Measurements from ENCODE around the gene CD200R1.

- TF ChIP-seq GATA2 (IDR thresholded peaks at IDR 0.05; ENCODE audit: low read depth, low read length) (no peak), GATA3 (IDR thresholded peaks at IDR 0.05; ENCODE audit: low read depth, low read length) (no peak)
Observed at GRCh38 chr3:113002679-113003078, 27.8 kb upstream of the CD200R1 start.
